Naive thymus-derived CD8-positive, alpha-beta T cell (primary cell): ENCODE measurements around the gene MDM4. TPM values are rescaled to one million over a fixed set of nuclear protein-coding genes. Genes with fewer than 3 reads are reported as not detected.
A peak's percentile ranks its signal among the peaks of the same experiment; 100 is the strongest.

Source experiments
- ATAC-seq, 2 donors: fragments of 150-1000 bp; cut with Tn5 transposase in 1 of 2; sonication (Bioruptor Pico), chemical (Tn5 transposase) in 1 of 2; 1 replicate in 1 of 2; 2 replicates in 1 of 2; pipeline ENCODE4 v1.10.0; 2021; ENCODE audit warnings: mild to moderate bottlenecking in 2 of 2, moderate library complexity in 2 of 2
- POLR2A ChIA-PET: fragments of 350-600 bp; sonication (Branson Sonifier 250); formaldehyde crosslinking; loops from one replicate; lab custom pipeline; 2021; ENCODE audit warnings: antibody characterized with exemption; lab: Charles Lee
- DNase-seq, 10 donors: peaks; one replicate each; pipeline versions ENCODE4 v3.0.0 to v3.0.0-alpha.2; 2020 to 2022
- H3K27ac Mint-ChIP-seq, 10 donors: one replicate each; pipeline ENCODE4 v1.8.0; 2020 to 2022; ENCODE audit warnings: mild to moderate bottlenecking in 10 of 10, mixed read lengths in 10 of 10, moderate library complexity in 4 of 10, inconsistent platforms in 1 of 10
- H3K27me3 Mint-ChIP-seq, 5 donors: one replicate each; pipeline ENCODE4 v1.8.0; 2021 to 2022; ENCODE audit warnings: mixed read lengths in 5 of 5
- H3K36me3 Mint-ChIP-seq, 3 donors: one replicate each; pipeline ENCODE4 v1.8.0; 2020 to 2022; ENCODE audit warnings: mixed read lengths in 3 of 3, mild to moderate bottlenecking in 2 of 3, inconsistent platforms in 1 of 3
- H3K4me1 Mint-ChIP-seq, 4 donors: one replicate each; pipeline ENCODE4 v1.8.0; 2021 to 2022; ENCODE audit warnings: mixed read lengths in 4 of 4
- H3K4me3 Mint-ChIP-seq, 10 donors: one replicate each; pipeline ENCODE4 v1.8.0; 2020 to 2022; ENCODE audit warnings: mild to moderate bottlenecking in 10 of 10, mixed read lengths in 10 of 10, moderate library complexity in 6 of 10, inconsistent platforms in 1 of 10
- H3K9me3 Mint-ChIP-seq, 9 donors: one replicate each; pipeline ENCODE4 v1.8.0; 2020 to 2022; ENCODE audit warnings: mixed read lengths in 9 of 9, mild to moderate bottlenecking in 3 of 9, inconsistent platforms in 1 of 9, moderate library complexity in 1 of 9
- polyA plus RNA-seq, 3 donors: library from polyadenylated mRNA; unstranded; fragments of 300-500 nt; fragmentation: Illumina TruSeq; gene quantifications; one replicate each; pipeline ENCODE4 v1.2.3, GENCODE V29; 2021
- total RNA-seq, 8 experiments: library from RNA in 2 of 8; stranded (reverse) in 2 of 8; gene quantifications; one replicate each; pipeline ENCODE4 v1.2.3 and lab custom pipeline; 2021 to 2026

MDM4 gene
- total and polyA plus RNA-seq, 5 experiments from 2014 or later, result 10.0 to 272 (median 23.1) TPM

DNA sequence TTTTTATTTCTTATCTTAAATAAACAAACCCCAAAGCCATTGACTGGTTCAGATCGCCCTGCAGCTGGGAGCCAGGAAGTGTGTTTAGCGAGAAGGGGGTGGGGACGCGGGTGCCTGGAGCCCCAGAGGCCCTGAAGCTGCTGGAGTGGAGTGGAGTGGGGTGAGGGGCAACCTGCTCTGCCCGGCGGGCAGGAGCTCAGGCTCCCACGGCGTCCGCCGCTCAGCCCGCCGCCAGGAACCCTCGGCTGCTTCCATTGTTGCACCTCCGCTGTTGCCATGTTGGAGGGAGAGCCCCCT, 22.3 kb upstream of the MDM4 start:
- Mint-ChIP-seq H3K36me3 (peaks cover 0 to 13% (median 0%) of the 10 kb centered on the region in 3 donors), H3K4me1 (peaks cover 35 to 72% (median 65%) of the 10 kb centered on the region in 4 donors), H3K4me3 (peak overlapping the region; percentile 91 to 97 (median 94)), H3K27me3 (no peaks in the 10 kb centered on the region), H3K27ac (peak overlapping the region; percentile 92 to 98 (median 95)), H3K9me3 (no peaks in the 10 kb centered on the region)
- POLR2A ChIA-PET, result interaction anchor here (0.6 to 5.9 kb wide), 23 partner anchors 9 to 669 kb away, joined by 3 to 85 read pairs (median 7); partner anchors contain the start of gene MDM4
- DNase-seq (peak in 6 of 10 donors; percentile 28 to 68 (median 51)), ATAC-seq (peak; percentile 51 to 56)

GRCh38 chr1:204494281-204495077, 21.7 kb upstream of the MDM4 start, which contains the start of gene PIK3C2B:
TSS of gene PIK3C2B (minus strand) at chr1:204494805. CDS start at chr1:204469802, 25,003 bp downstream.
- Mint-ChIP-seq H3K27ac (peak within 1 kb of the TSS; percentile 92 to 98 (median 95)), H3K27me3 (no peaks in the 10 kb centered on the region), H3K4me1 (peaks cover 33 to 75% (median 67%) of the 10 kb centered on the region in 4 donors), H3K4me3 (peak within 1 kb of the TSS; percentile 91 to 97 (median 94)), H3K36me3 (peaks cover 0 to 9% (median 0%) of the 10 kb centered on the region in 3 donors), H3K9me3 (no peaks in the 10 kb centered on the region)
- POLR2A ChIA-PET, result interaction anchor here (0.6 to 5.9 kb wide), 24 partner anchors 9 to 669 kb away, joined by 3 to 85 read pairs (median 6); partner anchors contain the start of gene MDM4
- peak; percentile 53 to 82 (median 66) for DNase-seq
- ATAC-seq, result peak; percentile 75 to 76

DNA sequence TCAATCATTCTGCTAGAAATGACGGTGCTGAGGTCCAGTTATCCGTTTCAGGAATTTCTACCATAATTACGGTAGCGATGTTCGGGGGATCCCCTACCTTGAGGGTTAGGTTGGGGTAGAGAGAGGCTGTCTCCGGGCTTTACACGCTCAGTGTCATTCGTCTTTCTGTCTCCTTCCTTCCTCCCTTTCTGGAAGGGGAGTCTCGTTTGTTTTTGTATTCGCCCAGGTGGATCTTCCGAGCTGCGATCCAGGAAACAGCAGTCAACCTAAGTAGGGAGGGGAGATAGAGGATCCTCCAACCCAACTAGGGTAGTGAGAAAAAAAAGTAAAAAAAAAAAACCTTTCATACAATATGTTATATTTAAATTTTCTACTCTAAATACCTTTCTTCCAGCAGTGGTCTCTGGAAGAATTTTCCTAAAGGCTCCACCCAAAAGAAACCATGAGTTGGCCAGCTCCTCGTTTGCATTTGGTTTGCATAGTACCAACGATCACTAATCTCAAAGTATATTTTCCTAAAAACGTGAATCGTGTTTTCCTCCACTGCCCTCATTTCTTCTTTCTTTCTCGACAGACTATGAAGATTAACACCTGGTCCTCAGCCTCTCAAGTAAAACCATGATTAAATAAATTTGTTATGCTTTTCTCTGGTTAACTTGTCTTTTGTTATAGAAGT, 21.0 kb upstream of the MDM4 start:
- H3K27me3 Mint-ChIP-seq, result no peaks in the 10 kb centered on the region
- no peaks in the 10 kb centered on the region for H3K9me3 Mint-ChIP-seq

GRCh38 chr1:204495777-204496176, 20.4 kb upstream of the MDM4 start:
- H3K4me1 Mint-ChIP-seq, result peaks cover 28 to 66% (median 56%) of the 10 kb centered on the region in 4 donors

More for the DNA sequence above, 21.0 kb upstream of the MDM4 start:
- Mint-ChIP-seq H3K27ac (peak overlapping the region; percentile 91 to 98 (median 95)), H3K36me3 (peaks cover 0 to 3% (median 0%) of the 10 kb centered on the region in 3 donors), H3K4me3 (peak overlapping the region; percentile 91 to 97 (median 94)), H3K4me1 (peaks cover 31 to 71% (median 60%) of the 10 kb centered on the region in 4 donors)
- DNase-seq (peak in 2 of 10 donors; percentile 32 to 54), ATAC-seq (peak; percentile 49 to 59)
- POLR2A ChIA-PET, result interaction anchor here (1.0 to 5.9 kb wide), 19 partner anchors 8 to 85 kb away, joined by 3 to 85 read pairs (median 10); partner anchors contain the start of gene MDM4

GRCh38 chr1:204498981-204499380, 17.2 kb upstream of the MDM4 start:
- DNase-seq (no peak), ATAC-seq (no peak)
- Mint-ChIP-seq H3K4me3 (no peak overlapping the region), H3K27ac (peak overlapping the region in 4 of 10 donors; percentile 23 to 44 (median 30)), H3K4me1 (peaks cover 17 to 45% (median 36%) of the 10 kb centered on the region in 4 donors), H3K36me3 (no peaks in the 10 kb centered on the region), H3K27me3 (no peaks in the 10 kb centered on the region), H3K9me3 (no peaks in the 10 kb centered on the region)
- POLR2A ChIA-PET, result no interaction called here

More at GRCh38 chr1:204495777-204496176, 20.4 kb upstream of the MDM4 start:
- Mint-ChIP-seq H3K27ac (peak overlapping the region; percentile 38 to 98 (median 94)), H3K4me3 (peak overlapping the region; percentile 71 to 97 (median 94)), H3K27me3 (no peaks in the 10 kb centered on the region), H3K36me3 (no peaks in the 10 kb centered on the region), H3K9me3 (no peaks in the 10 kb centered on the region)
- POLR2A ChIA-PET, result interaction anchor here (0.9 to 5.9 kb wide), 9 partner anchors 11 to 346 kb away, joined by 3 to 85 read pairs (median 4); partner anchors contain the start of gene MDM4
- ATAC-seq (no peak), DNase-seq (no peak)

GRCh38 chr1:204499511-204500468, 16.4 kb upstream of the MDM4 start:
- POLR2A ChIA-PET, result interaction anchor here (1.1 to 1.9 kb wide), 3 partner anchors 8 to 68 kb away, joined by 3 to 10 read pairs (median 4); no protein-coding TSS in a partner anchor
- peak overlapping the region in 3 of 10 donors; percentile 25 to 81 (median 66) for H3K27ac Mint-ChIP-seq
- no peak for DNase-seq
- H3K4me1 Mint-ChIP-seq, result peaks cover 17 to 45% (median 35%) of the 10 kb centered on the region in 4 donors
- no peaks in the 10 kb centered on the region for H3K27me3 Mint-ChIP-seq
- H3K4me3 Mint-ChIP-seq, result no peak overlapping the region
- no peaks in the 10 kb centered on the region for H3K9me3 Mint-ChIP-seq
- no peak for ATAC-seq
- no peaks in the 10 kb centered on the region for H3K36me3 Mint-ChIP-seq

DNA sequence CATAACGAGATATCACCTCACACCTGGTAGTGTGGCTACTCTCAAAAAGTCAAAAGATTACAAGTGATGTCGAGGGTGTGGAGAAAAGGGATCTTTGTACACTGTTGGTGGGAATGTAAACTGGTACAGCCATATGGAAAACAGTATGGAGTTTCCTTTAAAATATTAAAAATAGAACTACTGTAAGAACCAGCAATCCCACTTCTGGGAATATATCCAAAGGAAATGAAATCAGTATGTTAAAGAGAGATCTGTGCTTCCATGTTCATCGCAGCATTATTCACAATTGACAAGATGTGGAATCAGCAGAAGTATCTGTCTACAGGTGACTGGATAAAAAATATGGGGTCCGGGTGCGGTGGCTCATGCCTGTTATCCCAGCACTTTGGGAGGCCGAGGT, 14.0 kb upstream of the MDM4 start:
- Mint-ChIP-seq H3K27ac (no peak overlapping the region), H3K4me1 (peaks cover 19 to 45% (median 36%) of the 10 kb centered on the region in 4 donors), H3K27me3 (peaks cover 0 to 7% (median 0%) of the 10 kb centered on the region in 5 donors), H3K36me3 (peaks cover 0 to 5% (median 4%) of the 10 kb centered on the region in 3 donors), H3K9me3 (peaks cover 0 to 10% (median 0%) of the 10 kb centered on the region in 9 donors), H3K4me3 (no peak overlapping the region)
- POLR2A ChIA-PET, result interaction anchor here (1.2 to 2.9 kb wide), 5 partner anchors 8 to 70 kb away, joined by 3 to 23 read pairs (median 11); partner anchors contain the start of genes MDM4 and PIK3C2B
- ATAC-seq, result no peak
- no peak for DNase-seq

DNA sequence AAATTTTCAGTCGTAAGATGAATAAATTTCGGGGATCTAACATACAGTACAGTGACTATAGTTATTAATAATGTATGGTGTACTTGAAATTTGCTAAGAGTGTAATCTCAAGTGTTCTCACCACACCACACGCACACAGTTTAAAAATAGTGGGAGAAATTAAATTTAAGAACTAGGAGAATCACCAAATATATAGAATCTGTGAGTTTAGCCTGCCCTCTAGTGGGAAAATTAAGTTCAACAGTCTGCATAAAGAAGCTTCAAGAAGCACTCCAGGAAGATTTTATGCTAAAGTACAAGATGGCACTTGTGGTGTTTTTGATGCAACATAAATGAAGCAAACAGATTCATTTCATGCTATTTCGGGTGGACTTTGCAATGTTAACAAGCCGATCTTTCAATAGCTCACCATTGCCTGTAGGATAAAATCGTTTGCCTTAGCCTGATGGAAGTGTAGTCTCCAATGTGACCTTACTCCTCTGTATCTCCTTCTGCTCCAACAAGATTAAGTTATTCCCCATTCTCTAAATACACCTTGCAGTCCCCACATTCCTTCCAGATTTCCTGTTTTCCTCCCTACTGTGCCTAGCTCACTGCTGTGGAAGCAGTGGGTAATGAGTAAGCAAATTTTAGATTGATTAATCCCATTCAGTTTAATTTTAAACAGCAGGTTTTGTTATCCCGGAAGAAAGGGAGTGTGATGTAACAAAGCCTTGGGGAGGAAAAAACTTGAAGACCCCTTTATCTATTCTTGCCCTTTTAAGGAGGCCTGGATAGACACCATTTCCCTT, 12.9 kb upstream of the MDM4 start:
- DNase-seq (peak in 6 of 10 donors; percentile 26 to 80 (median 67)), ATAC-seq (peak; percentile 3 to 6)
- peak overlapping the region in 8 of 10 donors; percentile 1 to 91 (median 56) for H3K27ac Mint-ChIP-seq
- H3K27me3 Mint-ChIP-seq, result peaks cover 0 to 7% (median 0%) of the 10 kb centered on the region in 5 donors
- H3K4me3 Mint-ChIP-seq, result peak overlapping the region in 5 of 10 donors; percentile 7 to 57 (median 36)
- peaks cover 0 to 5% (median 4%) of the 10 kb centered on the region in 3 donors for H3K36me3 Mint-ChIP-seq
- peaks cover 0 to 10% (median 0%) of the 10 kb centered on the region in 9 donors for H3K9me3 Mint-ChIP-seq
- peaks cover 20 to 47% (median 40%) of the 10 kb centered on the region in 4 donors for H3K4me1 Mint-ChIP-seq
- POLR2A ChIA-PET, result interaction anchor here (0.9 to 2.9 kb wide), 7 partner anchors 9 to 73 kb away, joined by 3 to 23 read pairs (median 7); partner anchors contain the start of genes MDM4 and PIK3C2B

- POLR2A ChIA-PET, result interaction anchor here (1.7 to 5.1 kb wide), 5 partner anchors 9 to 58 kb away, joined by 11 to 171 read pairs (median 23); partner anchors contain the start of genes MDM4 and PIK3C2B
- peaks cover 20 to 47% (median 36%) of the 10 kb centered on the region in 4 donors for H3K4me1 Mint-ChIP-seq
- peaks cover 0 to 5% (median 4%) of the 10 kb centered on the region in 3 donors for H3K36me3 Mint-ChIP-seq
- peaks cover 0 to 7% (median 0%) of the 10 kb centered on the region in 5 donors for H3K27me3 Mint-ChIP-seq
- no peak for DNase-seq
- peak overlapping the region in 3 of 10 donors; percentile 1 to 40 (median 31) for H3K27ac Mint-ChIP-seq
- H3K4me3 Mint-ChIP-seq, result no peak overlapping the region
- no peak for ATAC-seq
- peaks cover 0 to 10% (median 0%) of the 10 kb centered on the region in 9 donors for H3K9me3 Mint-ChIP-seq
Measured at GRCh38 chr1:204503913-204504519, 12.2 kb upstream of the MDM4 start.

GRCh38 chr1:204505674-204506200, 10.5 kb upstream of the MDM4 start:
- ATAC-seq, result no peak
- no peak for DNase-seq
- H3K4me1 Mint-ChIP-seq, result peaks cover 20 to 42% (median 33%) of the 10 kb centered on the region in 4 donors
- H3K9me3 Mint-ChIP-seq, result peaks cover 0 to 10% (median 0%) of the 10 kb centered on the region in 9 donors
- POLR2A ChIA-PET, result interaction anchor here (0.7 to 5.1 kb wide), 11 partner anchors 11 to 301 kb away, joined by 3 to 171 read pairs (median 9); partner anchors contain the start of genes MDM4 and PIK3C2B
- H3K27me3 Mint-ChIP-seq, result peaks cover 0 to 7% (median 0%) of the 10 kb centered on the region in 5 donors
- H3K4me3 Mint-ChIP-seq, result peak overlapping the region; percentile 78 to 98 (median 93)
- H3K27ac Mint-ChIP-seq, result peak overlapping the region; percentile 88 to 100 (median 99)
- H3K36me3 Mint-ChIP-seq, result peaks cover 0 to 5% (median 4%) of the 10 kb centered on the region in 3 donors
